CD4-positive, alpha-beta T cell treated with Interleukin-15 for 1 hour (primary cell): Measurements from ENCODE around the gene DEFB108B.
A peak's percentile ranks its signal among the peaks of the same experiment; 100 is the strongest.
"Not testable (repeated sequence)": the region's sequence is repeated elsewhere in the genome, so short reads cannot be mapped to it uniquely, and the experiment has no call there.

Source experiments
- DNase-seq: peaks from one replicate; pipeline ENCODE4 v3.0.0-alpha.2; 2020

The DEFB108B gene

GRCh38 chr11:71832811-71833210 lies at the start of gene DEFB108B:
Gene DEFB108B (plus strand): TSS chr11:71833200. CDS start chr11:71833200, 0 bp downstream.
- not testable (repeated sequence) for DNase-seq

- not testable (repeated sequence) for DNase-seq
Measured at GRCh38 chr11:71786114-71786847, 46.7 kb upstream of the DEFB108B start.

- DNase-seq, result peak; percentile 99
Measured at GRCh38 chr11:71786848-71787097, 46.2 kb upstream of the DEFB108B start.

- DNase-seq, result peak; percentile 96
Measured at GRCh38 chr11:71787098-71787823, 45.7 kb upstream of the DEFB108B start.

GRCh38 chr11:71787824-71788454 lies 45.1 kb upstream of the DEFB108B start:
- DNase-seq, result not testable (repeated sequence)

GRCh38 chr11:71789444-71790196 lies 43.4 kb upstream of the DEFB108B start:
- not testable (repeated sequence) for DNase-seq

- not testable (repeated sequence) for DNase-seq
Measured at GRCh38 chr11:71791111-71791510, 41.9 kb upstream of the DEFB108B start.

GRCh38 chr11:71792621-71793235 lies 40.3 kb upstream of the DEFB108B start:
- peak; percentile 70 for DNase-seq

GRCh38 chr11:71794386-71795040 lies 38.5 kb upstream of the DEFB108B start:
- not testable (repeated sequence) for DNase-seq

- not testable (repeated sequence) for DNase-seq
Measured at GRCh38 chr11:71795236-71795635, 37.8 kb upstream of the DEFB108B start.

- not testable (repeated sequence) for DNase-seq
Measured at GRCh38 chr11:71796016-71796415, 37.0 kb upstream of the DEFB108B start.

GRCh38 chr11:71796781-71797180 lies 36.2 kb upstream of the DEFB108B start:
- not testable (repeated sequence) for DNase-seq

GRCh38 chr11:71799556-71800128 lies 33.4 kb upstream of the DEFB108B start:
- DNase-seq, result not testable (repeated sequence)

- peak; percentile 80 for DNase-seq
Measured at GRCh38 chr11:71800335-71800953, 32.6 kb upstream of the DEFB108B start.

GRCh38 chr11:71801026-71801425 lies 32.0 kb upstream of the DEFB108B start:
- not testable (repeated sequence) for DNase-seq

GRCh38 chr11:71802874-71803273 lies 30.1 kb upstream of the DEFB108B start:
- not testable (repeated sequence) for DNase-seq

- DNase-seq, result not testable (repeated sequence)
Measured at GRCh38 chr11:71804158-71804947, 28.6 kb upstream of the DEFB108B start.

GRCh38 chr11:71812529-71812928 lies 20.5 kb upstream of the DEFB108B start:
- not testable (repeated sequence) for DNase-seq

- DNase-seq, result peak; percentile 84
Measured at GRCh38 chr11:71813481-71814355, 19.3 kb upstream of the DEFB108B start.
